NCI-H146 treated with DMSO at 0.1 percent for 48 hours (cell line): ENCODE measurements around the gene VPS33B.

ENCODE experiments used
- DNase-seq: peaks from one replicate; lab custom pipeline; 2025; ENCODE audit not compliant: unreplicated experiment; lab: John Stamatoyannopoulos, UW

Gene VPS33B

DNA sequence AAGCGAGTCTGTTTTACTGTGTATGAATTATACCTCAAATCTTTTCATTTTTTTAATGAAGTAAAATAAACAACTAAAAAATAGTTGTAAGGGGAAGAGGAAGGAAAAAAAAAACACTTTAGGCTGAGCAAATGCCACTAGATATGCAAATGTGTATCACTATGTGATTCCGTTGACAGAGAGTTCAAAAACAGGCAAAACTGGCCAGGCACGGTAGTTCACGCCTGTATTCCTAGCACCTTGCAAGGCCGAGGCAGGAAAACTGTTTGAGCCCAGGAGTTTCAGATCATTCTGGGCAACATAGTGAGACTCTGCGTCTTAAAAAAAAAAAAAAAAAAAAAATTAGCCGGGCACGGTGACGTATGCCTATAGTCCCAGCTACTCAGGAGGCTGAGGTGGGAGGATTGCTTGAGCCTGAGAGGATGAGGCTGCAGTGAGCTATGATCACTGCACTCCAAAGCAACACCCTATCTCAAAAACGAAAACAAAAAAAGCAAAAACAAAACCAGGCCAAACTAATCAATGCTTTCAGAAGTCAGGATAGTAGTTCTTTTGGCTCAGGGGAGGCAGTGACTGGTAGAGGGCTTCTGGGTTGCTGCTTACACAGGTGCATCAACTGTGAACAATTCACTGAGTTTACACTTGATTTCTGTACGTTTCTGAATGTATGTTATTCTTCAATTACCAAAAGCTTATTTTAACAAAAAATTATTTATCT is 35.4 kb downstream of the VPS33B start:
- no peak for DNase-seq

- DNase-seq = no peak
Measured at GRCh38 chr15:90982135-90982534, 40.3 kb downstream of the VPS33B start.

- no peak for DNase-seq
Measured at GRCh38 chr15:90981681-90982080, 40.7 kb downstream of the VPS33B start.

DNA sequence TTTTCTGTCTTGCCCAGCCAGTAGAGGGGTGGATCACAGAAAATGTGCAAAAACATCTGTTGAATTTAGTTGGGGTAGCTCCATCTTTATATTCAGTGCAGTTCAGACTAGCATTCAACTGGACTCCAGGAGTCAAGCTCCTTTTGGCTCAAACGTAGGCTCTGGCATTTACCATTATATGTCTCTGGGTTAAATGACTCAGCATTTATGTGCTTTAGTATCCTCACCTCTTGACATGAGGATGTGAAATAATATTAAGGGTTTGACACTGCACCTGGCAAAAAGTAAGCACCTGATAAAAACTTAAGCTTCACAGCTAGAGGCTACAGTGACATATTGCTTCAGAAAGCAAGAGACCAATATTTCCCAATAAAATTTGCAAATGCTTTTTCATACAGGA is 42.8 kb downstream of the VPS33B start:
- no peak for DNase-seq

GRCh38 chr15:90974216-90974615 is 48.2 kb downstream of the VPS33B start:
- DNase-seq = no peak

GRCh38 chr15:90972133-90972532 is 50.3 kb downstream of the VPS33B start:
- DNase-seq = no peak

GRCh38 chr15:90970274-90970673 is 52.1 kb downstream of the VPS33B start:
- no peak for DNase-seq

GRCh38 chr15:90968434-90968833 is 54.0 kb downstream of the VPS33B start:
- DNase-seq = no peak

GRCh38 chr15:90967206-90967605 is 55.2 kb downstream of the VPS33B start:
- DNase-seq = no peak

- no peak for DNase-seq
Measured at GRCh38 chr15:90966262-90966661, 56.1 kb downstream of the VPS33B start.

- DNase-seq = no peak
Measured at GRCh38 chr15:90962021-90962420, 60.4 kb downstream of the VPS33B start.

- DNase-seq = no peak
Measured at GRCh38 chr15:90960298-90961091, 61.9 kb downstream of the VPS33B start.

GRCh38 chr15:90959894-90960293 is 62.5 kb downstream of the VPS33B start:
- DNase-seq = no peak

- no peak for DNase-seq
Measured at GRCh38 chr15:90959028-90959595, 63.3 kb downstream of the VPS33B start.

GRCh38 chr15:90957791-90958190 is 64.6 kb downstream of the VPS33B start:
- no peak for DNase-seq

- no peak for DNase-seq
Measured at GRCh38 chr15:90957031-90957790, 65.2 kb downstream of the VPS33B start.

DNA sequence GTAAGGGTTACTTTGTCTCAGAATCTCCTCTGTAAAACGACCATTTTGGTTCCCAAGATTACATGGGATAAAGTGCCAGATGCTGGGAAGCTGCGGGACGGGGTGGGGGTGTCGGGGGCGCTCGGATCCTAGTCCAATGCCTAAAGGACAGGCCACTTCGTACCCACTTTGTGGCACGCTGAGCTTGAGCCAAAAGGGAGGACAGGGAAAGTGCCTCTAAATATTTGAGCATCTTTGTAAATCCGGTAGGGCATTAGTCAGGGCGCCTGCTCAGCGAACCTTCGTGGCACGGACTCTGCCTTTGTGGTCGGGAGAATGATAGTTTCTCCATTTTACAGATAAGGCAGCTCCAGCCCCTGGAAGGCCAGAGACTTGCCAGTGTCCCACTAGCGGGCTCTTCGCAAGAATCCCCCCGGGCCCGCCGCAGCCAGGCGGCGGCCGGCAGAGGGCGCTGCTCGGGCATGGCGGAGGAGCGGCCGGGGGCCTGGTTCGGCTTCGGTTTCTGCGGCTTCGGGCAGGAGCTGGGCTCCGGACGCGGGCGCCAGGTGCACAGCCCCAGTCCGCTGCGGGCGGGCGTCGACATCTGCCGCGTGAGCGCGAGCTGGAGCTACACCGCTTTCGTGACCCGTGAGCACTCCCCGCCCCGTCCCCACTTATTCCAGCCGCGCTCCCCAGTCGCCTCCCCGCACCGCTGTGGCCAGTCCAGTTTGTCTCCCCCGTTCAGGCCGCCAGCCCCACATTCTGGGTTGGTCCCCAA is 65.9 kb downstream of the VPS33B start:
- DNase-seq = no peak

GRCh38 chr15:90955624-90956273 is 66.6 kb downstream of the VPS33B start:
- DNase-seq = peak; percentile 2

- peak; percentile 74 for DNase-seq
Measured at GRCh38 chr15:90954712-90955623, 67.4 kb downstream of the VPS33B start, which contains the start of gene RCCD1. RCCD1 (plus strand) TSS chr15:90954884; CDS start chr15:90956735, 1,851 bp downstream.
